Nucleus accumbens (tissue), 56 donors: Measurements from ENCODE around the gene CSF1R.

Source experiments
- DNase-seq, 56 donors: peaks; one replicate each; lab custom pipeline; 2025; lab: John Stamatoyannopoulos, UW

The CSF1R gene

GRCh38 chr5:150085950-150086715 is at the start of gene CSF1R:
Gene CSF1R (minus strand): TSS chr5:150086554. CDS start chr5:150086427, 127 bp downstream.
- no peak for DNase-seq

- DNase-seq = no peak
Observed at GRCh38 chr5:150135557-150136304, 49.4 kb upstream of the CSF1R start.

- DNase-seq = no peak
Observed at GRCh38 chr5:150134198-150134588, 47.8 kb upstream of the CSF1R start.

- DNase-seq = no peak
Observed at GRCh38 chr5:150133581-150134197, 47.3 kb upstream of the CSF1R start.

GRCh38 chr5:150132740-150133139 is 46.4 kb upstream of the CSF1R start:
- DNase-seq = no peak

- no peak for DNase-seq
Observed at GRCh38 chr5:150131978-150132694, 45.8 kb upstream of the CSF1R start.

- no peak for DNase-seq
Observed at GRCh38 chr5:150131461-150131860, 45.1 kb upstream of the CSF1R start.

- DNase-seq = no peak
Observed at GRCh38 chr5:150130493-150130922, 44.2 kb upstream of the CSF1R start.

- DNase-seq = peak in 41 of 56 donors; percentile 11 to 81 (median 38)
Observed at GRCh38 chr5:150129813-150130492, 43.6 kb upstream of the CSF1R start.

- no peak for DNase-seq
Observed at GRCh38 chr5:150129454-150129812, 43.1 kb upstream of the CSF1R start.

GRCh38 chr5:150126921-150127265 is 40.5 kb upstream of the CSF1R start:
- DNase-seq = no peak

GRCh38 chr5:150126199-150126920 is 40.0 kb upstream of the CSF1R start:
- DNase-seq = no peak

- DNase-seq = no peak
Observed at GRCh38 chr5:150125334-150125733, 39.0 kb upstream of the CSF1R start.

GRCh38 chr5:150124596-150124995 is 38.2 kb upstream of the CSF1R start:
- no peak for DNase-seq

GRCh38 chr5:150124111-150124557 is 37.8 kb upstream of the CSF1R start:
- no peak for DNase-seq

- DNase-seq = no peak
Observed at GRCh38 chr5:150123542-150123941, 37.2 kb upstream of the CSF1R start.

GRCh38 chr5:150122536-150123481 is 36.5 kb upstream of the CSF1R start:
- no peak for DNase-seq

- no peak for DNase-seq
Observed at GRCh38 chr5:150122158-150122510, 35.8 kb upstream of the CSF1R start.
